HG02840 (cell line): ENCODE measurements around the gene PCOLCE2.

Experiments
- ATAC-seq: cut with Tn5 transposase; IDR thresholded peaks from one replicate; pipeline ENCODE4 v1.9.1; 2021; ENCODE audit warnings: mild to moderate bottlenecking, moderate library complexity, moderate number of reproducible peaks; ENCODE audit not compliant: unreplicated experiment, low FRiP score

The PCOLCE2 gene

DNA sequence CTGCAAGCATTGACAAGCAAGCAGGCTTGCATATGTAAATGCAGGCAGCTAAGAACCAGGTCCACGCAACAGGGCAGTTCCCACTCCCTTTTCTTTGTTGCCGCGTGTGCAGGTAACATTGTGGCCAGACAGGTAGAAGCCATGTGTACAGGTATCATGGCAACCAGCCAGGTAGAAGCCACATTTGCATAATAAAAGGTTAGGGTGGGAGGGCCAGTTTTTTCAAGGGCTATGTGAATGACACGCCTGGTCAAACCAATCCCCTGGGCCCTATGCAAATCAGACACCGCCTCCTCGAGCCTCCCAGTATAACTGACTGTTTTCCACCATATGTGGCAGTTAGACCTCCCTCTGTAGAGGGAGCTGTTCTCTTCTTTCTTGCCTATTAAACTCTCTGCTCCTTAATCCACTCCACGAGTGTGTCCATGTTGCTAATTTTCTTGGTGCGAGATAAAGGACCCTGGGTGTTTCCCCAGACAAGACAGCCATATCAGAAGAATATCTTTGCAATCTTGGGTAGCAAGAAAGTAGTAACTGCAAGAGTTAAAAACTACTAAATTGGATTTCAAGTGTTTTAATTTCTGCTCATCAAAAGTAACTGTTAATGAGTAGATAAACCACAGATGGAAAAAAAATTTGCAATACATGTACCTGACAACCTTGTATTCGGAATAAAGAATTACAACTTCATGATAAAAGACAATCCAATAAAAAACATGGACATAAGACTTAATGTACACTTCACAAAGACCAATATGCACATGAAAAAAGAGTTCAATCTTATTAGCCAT, 21.8 kb downstream of the PCOLCE2 start:
- ATAC-seq, result no peak

DNA sequence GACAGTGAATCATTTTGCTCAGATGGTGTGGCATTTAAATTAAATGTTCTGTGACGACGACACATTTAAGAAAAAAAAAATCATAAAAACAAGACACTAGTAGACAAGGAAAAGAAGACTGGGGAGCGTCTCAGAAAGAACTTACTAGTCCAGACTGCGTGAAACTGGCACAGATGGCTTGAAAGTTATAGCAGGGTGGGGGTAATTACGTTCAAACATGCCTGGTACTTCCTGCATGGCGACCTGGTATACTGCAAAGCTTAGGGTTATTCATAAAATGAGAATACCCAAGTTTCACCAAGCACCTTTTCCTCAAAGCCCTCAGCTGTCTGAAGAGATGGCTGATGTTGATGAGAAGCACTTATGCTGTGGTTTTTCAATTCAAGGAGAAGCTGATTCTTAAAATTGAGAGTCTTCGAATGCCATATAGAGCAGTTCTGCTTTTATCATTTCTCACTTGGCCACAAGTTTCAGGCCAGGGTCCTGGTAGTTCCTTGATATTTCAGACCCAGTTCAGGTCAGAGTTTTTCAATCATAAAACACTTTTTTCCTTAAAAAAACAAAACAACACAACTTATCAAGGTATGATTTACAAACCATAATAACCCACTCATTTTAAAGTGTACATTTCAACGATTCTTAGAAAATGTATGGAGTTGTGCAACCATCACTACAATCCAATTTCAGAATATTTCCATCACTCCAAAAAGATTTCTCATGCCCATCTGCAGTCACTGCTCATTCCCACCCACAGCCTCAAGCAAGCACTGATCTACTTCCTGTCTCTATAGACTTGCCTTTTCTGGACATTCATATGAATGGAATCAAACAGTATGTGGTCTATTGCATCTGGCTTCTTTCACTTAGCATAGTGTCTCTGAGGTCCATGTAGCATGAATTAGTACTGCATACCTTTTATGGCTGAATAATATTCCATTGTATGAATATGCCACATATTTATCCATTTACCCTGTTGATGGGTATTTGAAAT, 24.7 kb downstream of the PCOLCE2 start:
- no peak for ATAC-seq

DNA sequence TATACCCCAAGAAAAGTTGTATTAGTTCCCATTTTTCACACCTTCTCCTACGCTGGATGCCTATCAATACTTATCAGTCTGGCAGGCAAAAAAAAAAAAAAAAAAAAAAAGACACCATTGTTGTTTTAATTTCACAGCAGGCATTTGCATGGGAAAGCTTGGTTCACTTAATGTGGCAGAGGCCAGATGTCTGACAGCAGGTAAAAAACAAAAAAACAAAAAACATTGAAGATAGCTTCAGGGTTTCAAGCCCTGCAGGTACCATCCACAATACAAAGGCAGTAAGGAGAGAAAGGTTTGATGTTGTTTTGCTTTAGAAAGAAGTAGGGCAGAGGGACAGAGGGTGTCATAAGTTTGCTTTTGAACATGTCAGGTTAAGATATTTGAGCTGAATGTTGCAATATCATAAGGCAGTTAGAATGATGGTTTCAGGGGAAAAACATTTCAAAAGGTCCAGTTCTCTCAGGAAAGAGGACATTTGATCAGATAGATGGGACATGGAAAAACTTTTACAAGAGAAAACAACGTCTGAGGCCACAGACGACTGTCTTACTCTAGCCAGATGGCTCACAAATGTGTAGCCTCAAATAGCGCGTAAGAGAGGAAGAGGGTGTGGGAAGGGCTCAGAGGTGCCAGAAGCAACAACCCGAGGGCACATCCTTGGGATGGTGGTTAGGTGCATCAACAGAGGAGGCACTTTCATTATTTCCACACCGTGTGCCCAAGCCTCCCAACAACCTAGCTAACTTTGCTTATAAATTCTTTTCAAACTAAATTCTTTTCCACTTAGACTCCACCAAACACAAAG, 25.7 kb downstream of the PCOLCE2 start:
- no peak for ATAC-seq

DNA sequence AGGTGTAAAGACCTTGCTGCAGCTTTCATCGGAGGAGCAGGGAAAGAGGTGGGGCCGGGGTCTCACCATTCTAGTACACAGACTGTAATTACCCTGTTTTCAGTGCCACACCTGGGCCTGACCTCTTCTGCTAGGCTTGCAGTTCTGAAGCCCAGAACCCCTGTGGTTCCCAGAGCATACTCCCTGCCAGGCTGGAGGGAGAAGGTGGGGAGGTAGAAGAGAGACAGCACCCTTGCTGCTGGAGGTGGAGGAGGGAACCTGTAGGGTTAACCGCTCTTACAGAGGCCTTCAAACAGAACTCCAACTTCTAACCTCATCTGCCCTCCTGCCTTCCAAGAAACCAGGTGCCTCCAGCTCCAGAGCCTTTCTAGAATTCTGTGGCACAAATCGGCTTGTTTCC, 27.0 kb downstream of the PCOLCE2 start:
- ATAC-seq, result no peak

DNA sequence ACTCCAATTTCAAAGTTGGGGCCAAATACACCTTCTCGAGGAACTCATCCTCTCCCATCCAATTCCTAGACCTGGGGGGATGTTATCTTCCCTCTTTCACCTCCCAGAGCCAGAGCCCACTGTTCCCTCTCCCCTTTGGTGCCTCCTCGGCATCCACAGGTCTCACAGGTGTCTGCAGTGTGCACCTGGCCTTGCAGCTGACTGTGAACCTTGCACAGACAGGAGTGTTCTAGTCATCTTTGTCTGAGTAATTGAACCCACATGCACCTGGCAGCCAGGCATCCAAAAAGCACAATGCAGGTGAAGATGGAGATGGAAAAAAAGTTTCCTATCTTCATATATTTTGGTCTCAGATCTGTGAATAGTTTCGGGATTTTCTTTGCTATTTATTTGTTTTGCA, 30.8 kb downstream of the PCOLCE2 start:
- ATAC-seq, result no peak

DNA sequence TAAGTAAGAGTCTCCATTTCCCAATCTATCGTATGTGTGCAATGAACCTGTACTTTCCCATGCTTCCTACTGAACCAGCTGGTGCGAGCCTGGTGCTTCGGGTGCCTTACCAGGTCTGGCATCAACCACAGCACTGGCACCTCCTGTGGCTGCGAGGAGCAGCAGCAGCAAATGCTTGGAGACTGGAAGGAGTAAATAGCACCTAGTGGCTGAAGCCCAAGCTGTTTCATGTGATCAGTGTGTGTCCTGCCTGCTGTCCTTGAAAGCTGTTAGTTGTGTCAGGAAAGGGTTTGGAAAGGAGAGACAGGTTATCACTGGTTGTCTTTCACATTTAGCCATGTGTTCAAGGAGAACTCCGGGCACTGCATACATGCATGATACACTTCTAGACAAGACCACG, 31.8 kb downstream of the PCOLCE2 start:
- ATAC-seq, result no peak

DNA sequence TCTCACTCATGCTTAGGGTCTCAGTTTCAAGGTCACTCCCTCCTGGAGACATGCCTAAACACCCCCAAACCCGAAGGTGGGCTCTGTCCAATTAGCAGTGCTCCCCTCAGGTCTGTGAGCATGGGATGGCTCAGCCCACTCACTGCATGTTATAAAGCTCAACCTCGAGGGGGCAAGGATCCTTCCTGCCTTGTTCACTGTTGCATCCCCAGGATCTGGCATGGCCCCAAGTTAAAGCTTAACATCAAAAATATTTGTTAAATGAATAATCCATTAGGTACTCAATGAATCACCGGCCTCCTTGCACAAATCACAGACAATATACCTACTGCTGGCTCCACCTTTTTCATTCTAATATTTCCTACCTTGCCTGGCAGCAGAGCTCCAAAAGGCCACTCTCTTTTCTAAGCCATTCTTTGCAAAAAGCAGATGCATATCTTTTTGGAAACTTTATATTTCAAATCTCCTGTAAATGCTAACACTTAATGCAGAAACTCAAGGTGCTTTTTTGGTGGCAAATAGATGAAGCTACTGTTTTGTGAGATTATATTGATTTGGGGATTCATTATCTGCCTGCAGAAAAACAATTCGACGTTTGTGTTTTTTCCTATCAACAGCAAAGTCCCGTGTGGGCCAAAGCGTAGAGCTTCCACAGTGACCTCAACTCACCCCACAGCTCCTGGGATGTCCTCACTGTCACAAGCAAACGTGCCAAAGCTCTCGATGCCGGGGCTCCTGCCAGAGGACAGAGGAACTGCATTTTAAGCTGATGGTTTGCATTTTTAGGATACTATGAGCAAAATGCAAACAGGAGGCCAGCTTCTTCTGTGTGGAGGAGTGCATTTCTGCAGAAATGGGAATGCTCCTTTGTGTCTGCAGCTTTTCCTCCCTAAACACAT, 35.4 kb downstream of the PCOLCE2 start:
- no peak for ATAC-seq

DNA sequence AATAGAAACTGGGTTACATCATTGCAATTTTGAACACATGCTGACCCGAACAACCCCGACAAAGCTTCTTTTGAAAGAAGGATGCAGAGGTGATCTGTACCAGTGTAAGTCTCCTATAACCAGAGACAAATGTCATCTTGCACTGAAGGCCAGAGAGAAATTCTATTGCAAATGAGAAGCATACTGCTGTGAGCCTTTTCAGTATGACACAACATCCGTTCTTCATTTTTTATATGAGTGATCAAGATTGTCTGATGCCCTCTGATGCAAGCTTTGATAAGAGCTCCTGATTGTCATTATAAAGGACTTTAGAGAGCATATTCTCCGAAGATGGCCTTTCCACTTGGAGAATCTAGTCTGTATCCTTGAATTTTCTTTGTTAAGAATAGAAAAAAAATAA, 36.9 kb downstream of the PCOLCE2 start:
- no peak for ATAC-seq

DNA sequence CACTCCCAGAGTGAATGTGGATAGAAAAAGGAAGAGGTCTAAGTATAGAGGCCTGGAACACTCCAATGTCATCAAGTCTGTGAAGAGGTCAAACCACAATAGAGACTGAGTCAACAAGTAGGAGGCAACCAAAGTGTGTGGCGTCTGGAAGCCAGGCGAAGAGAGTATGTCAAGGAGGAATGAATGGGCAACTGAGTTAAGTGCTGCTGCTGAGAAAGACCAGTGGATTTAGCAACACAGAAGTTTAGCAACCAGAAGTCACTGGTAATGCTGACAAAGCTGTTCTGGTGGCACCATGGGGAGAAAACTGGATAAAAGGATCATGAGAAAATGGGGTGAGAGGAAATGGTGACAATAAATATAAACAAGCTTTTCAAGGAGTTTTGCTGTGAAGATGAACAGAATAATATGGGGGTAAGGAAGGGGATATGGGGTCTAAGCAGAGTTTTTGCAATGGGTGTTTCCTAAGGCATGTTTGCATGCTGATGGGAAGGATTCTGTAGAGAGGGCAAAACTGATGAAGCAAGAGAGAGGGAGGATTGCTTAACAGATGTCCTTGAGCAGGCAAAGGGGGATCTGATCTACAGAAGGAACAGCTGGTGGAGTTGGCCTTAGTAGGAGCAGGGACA, 38.4 kb downstream of the PCOLCE2 start:
- no peak for ATAC-seq

DNA sequence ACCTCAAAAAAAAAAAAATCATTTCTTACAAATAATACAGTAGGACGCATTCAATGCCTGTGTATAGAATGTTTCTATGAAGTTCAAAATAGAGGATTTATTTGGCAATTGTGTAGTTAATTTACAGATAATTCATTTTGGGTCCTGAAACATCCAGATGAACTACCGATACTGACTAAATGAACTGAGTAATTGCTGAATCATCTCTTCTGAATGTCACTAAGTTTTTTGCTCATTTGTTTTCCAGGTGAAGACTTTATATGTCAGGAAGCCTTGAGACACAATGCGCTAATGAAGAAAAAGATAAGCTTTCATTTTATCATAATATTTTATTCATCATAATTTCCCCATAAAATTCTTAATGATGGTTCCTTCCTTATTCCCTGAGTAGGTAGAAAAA, 39.7 kb downstream of the PCOLCE2 start:
- no peak for ATAC-seq

DNA sequence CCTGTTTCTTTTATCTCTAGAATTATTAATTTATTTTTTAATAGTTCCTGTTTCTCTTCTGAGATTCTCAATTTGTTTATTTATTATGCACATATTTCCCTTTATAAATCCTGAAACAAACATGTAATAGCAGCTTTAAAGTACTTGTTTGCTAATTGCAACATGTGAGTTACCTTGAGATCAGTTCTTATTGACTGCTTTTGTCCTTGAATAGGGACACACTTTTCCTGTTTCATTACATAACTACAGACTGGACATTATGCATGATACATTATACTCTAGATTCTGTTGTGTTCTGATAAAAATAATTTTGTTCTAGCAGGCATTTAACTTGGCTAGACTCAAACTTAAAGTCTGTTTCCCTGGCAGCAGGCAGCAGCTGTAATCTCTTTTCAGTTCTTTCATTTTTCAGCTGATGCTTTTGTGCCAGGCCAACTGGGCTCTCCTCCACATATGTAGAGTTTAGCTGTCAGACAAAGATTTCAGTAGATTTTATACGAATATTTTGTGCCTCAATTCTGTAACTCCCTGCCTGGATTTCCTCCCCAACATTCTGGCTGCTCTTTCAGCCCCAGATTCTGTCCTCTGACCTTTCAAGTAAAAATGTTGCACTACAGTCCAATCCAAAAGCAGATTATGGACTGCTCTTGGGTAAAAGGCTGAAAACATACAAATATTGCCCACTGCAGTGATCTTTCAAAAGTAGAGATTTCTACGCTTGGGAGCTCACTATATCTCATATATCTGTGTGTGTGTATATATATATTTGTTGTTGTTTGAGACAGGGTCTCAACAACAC, 41.9 kb downstream of the PCOLCE2 start:
- no peak for ATAC-seq

DNA sequence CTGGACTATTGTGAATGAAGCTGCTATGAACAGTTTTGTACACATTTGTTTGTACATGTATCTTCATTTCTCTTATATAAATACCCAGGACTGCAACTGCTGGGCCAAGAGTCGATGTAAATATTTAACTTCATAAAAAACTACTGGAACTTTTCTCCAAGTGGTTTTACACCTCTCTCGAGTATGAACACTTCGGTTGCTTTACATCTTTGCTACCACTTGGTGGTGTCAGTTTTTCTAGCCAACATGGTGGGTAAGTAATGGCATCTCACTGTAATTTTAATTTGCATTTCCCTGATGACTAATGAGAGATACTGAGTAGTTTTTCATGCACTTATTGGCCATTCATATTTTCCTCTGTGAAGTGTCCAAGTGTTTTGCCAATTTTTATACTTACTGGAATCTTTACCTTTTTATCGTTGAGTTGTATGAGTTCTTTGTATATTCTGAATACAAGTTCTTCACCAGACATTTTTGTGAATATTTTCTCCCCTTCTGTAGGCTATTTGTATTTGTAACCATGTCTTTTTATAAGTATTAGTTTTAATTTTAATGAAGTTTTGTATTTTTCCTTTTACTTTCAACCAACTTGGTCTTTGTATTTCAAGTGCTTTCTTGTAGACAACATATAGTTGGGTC, 44.4 kb downstream of the PCOLCE2 start:
- no peak for ATAC-seq

DNA sequence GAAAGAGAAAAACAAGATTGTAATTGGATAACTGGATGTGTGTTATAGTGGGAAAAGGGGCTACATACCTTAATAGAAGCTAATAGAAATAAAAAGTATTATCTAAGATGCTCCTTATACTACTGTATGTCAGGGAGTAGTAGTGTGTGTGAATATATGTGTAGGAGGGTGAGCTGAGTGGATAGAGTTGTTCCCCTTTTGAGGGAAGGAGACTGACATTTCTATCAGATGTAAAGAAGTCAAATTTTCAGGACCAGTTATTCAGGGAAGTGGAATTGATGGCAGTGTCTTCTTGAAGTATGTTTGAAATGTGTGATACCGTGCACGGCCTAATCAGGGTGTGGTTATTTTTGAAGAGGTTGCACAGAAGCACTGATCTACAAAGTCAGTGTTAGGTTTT, 49.1 kb downstream of the PCOLCE2 start:
- ATAC-seq, result no peak

DNA sequence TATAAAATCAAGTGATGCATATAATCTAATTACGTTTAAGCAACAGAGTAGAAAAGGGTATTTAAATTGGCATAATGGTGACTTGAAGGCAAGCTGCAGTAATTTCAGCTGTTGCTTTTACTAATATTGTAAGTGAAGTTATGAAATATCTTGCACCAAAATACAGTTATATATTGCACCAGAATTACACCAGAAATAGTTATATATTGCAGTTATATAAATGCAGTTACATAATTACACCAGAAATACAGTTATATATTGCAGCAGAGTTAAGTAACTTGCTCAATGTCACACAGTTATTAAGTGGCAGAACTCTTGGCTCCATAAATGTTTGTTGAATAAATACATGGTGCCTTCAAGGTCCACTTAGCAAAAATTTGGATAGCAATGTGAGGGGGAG, 51.4 kb downstream of the PCOLCE2 start:
- no peak for ATAC-seq

DNA sequence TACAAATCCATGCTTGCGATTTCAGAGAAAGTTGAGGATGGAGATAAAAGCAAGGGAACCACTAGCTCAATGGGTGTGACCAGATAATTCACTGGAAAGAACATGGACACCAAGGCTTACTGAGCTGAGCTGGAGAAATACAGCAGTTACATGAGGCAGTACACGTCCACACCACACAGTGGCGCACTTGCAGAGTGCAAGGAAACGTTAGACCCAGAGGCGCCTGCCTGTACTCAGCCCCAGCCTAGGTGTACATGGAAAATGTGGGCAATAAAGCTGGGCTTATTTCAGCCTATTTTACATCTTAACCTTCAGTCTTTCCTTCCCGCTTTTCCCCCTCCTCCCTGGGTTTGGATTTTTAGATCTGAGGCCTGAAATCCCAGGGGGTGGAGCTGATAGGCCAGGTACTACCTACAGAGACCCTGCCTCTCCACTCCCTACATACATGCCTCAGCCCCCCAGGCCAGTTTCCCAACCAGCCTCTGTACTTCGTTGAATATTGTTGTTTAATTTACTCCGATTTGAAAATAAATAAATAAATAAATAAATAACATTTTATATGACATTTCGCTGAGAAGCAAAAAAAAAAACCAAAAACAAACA, 60.1 kb downstream of the PCOLCE2 start:
- peak; percentile 97 for ATAC-seq

DNA sequence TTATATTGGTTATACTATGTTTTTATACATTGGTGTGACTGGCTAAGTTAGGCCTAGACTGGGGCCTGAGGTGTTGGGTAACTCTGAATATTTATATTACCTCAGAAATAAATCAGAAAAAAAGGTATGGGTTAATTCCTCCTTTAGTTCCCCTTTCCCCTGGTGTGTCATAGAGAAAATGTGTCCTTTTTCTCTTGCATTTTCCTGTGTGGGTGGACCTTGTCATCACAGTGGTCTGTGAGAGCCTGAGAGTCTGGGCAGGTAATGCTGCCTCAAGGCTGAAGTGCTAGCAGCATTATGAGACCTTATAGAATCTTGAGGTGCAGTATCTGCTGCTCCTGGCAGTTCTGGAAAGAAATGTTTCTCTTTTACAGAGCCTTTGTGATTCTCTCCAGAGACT, 69.7 kb downstream of the PCOLCE2 start:
- no peak for ATAC-seq

DNA sequence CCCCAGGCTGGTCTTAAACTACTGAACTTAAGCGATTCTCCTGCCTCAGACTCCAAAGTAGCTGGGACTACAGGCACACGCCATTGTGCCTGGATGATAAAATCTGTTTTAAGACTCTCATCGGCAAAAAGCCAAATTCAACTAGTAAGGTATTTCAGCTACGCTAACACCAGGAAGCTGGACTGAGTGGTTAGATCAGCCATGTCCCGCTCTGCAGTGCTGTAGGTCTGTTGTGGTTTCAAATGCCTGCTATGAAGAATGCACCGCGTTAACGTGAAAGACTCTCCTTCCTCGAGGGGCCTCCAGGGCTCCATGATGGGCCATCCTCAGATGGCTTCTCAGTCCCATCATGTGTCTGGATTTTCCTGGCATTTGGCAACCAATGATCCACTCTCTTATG, 70.2 kb downstream of the PCOLCE2 start:
- no peak for ATAC-seq

DNA sequence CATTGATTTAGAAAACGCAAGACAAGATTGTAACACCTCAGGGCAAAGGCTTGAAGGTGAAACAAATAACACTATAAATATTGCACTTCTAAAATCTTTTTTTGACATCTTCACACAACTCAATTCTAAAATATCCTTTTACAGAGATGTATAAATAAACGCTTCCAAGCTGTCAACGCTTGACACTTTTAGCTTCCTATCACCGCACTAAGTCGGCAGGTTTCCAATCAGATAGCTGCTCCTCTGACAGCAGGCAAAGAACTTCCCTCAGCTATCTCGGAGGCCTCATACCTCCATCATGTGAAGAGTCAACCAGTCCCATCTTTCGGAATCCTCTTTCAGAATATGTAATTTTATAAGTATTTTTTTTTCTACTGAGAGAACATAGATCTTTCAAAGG, 71.0 kb downstream of the PCOLCE2 start:
- no peak for ATAC-seq
